A549 (cell line): Measurements from ENCODE around the gene REC8. TPM values are rescaled to one million over a fixed set of nuclear protein-coding genes. Genes with fewer than 3 reads are reported as not detected.

Experiments used
- ATAC-seq, 2 experiments: fragments of 200-7000 bp in 1 of 2; fragments of >200 bp in 1 of 2; cut with Nextera tagmentation in 1 of 2; cut with Tn5 transposase in 1 of 2; 3 replicates each; pipeline versions ENCODE4 v1.8.0 to v1.9.1; 2018 to 2020; ENCODE audit warnings: mild to moderate bottlenecking in 1 of 2, moderate library complexity in 1 of 2
- CTCF ChIA-PET: fragments of 300-600 bp; sonication (Branson Sonifier 250); formaldehyde crosslinking; extraction: SDS; loops from one replicate; lab custom pipeline; 2021; ENCODE audit warnings: antibody characterized with exemption, inconsistent platforms; lab: Yijun Ruan, JAX
- POLR2A ChIA-PET: fragments of 350-600 bp; formaldehyde crosslinking; extraction: SDS; loops from one replicate; lab custom pipeline; 2021; ENCODE audit warnings: antibody characterized with exemption, inconsistent platforms; lab: Yijun Ruan, JAX
- DNase-seq, 2 experiments: peaks; one replicate each; pipeline versions ENCODE4 v3.0.0 to v3.0.0-alpha.2; 2011 to 2016; ENCODE audit warnings: low read depth in 1 of 2, low spot score in 1 of 2
- FAIRE-seq: peaks from 2 replicates; lab custom pipeline; 2011; peaks lifted over from hg19 to GRCh38; lab: Jason Lieb, UNC
- H3K27ac ChIP-seq, 2 experiments: fragments of >200 bp; sonication (Bioruptor Twin); formaldehyde crosslinking; 3 replicates each; pipeline ENCODE4 v1.5.1; 2016 to 2017
- H3K4me1 ChIP-seq: fragments of >200 bp; sonication (Bioruptor Twin); formaldehyde crosslinking; 3 replicates; pipeline ENCODE4 v1.6.1; 2016
- H3K4me2 ChIP-seq: fragments of >200 bp; sonication (Bioruptor Twin); formaldehyde crosslinking; 3 replicates; pipeline ENCODE4 v1.6.1; 2016
- H3K4me3 ChIP-seq: fragments of >200 bp; sonication (Bioruptor Twin); formaldehyde crosslinking; 3 replicates; pipeline ENCODE4 v1.5.1; 2016
- H3K9me3 ChIP-seq: fragments of >200 bp; sonication (Bioruptor Twin); formaldehyde crosslinking; 3 replicates; pipeline ENCODE4 v1.6.1; 2016
- BHLHE40 ChIP-seq: IDR thresholded peaks from 2 replicates; pipeline ENCODE4 v1.6.1; 2012; ENCODE audit warnings: low read depth, low read length, inconsistent platforms
- CBX2 ChIP-seq: fragments of 200-600 bp; sonication (generic); IDR thresholded peaks from 2 replicates; pipeline ENCODE4 v1.6.1; 2016; ENCODE audit warnings: low read depth, mild to moderate bottlenecking, borderline replicate concordance
- CBX8 ChIP-seq: fragments of 200-600 bp; sonication (generic); IDR thresholded peaks from 2 replicates; pipeline ENCODE4 v1.6.1; 2016
- CHD4 ChIP-seq: fragments of 200-600 bp; sonication (generic); IDR thresholded peaks from 2 replicates; pipeline ENCODE4 v1.6.1; 2016; ENCODE audit warnings: antibody characterized with exemption, mild to moderate bottlenecking, borderline replicate concordance
- CTCF ChIP-seq: fragments of >200 bp; sonication (Bioruptor Twin); formaldehyde crosslinking; IDR thresholded peaks from 3 replicates; pipeline ENCODE4 v1.5.1; 2016
- E2F6 ChIP-seq: IDR thresholded peaks from 2 replicates; pipeline ENCODE4 v1.6.1; 2012; ENCODE audit warnings: low read depth, borderline replicate concordance
- ELK1 ChIP-seq: fragments of 150-350 bp; IDR thresholded peaks from 2 replicates; pipeline ENCODE4 v1.6.1; 2014; ENCODE audit warnings: low read depth, mild to moderate bottlenecking, low read length
- EP300 ChIP-seq, 2 experiments: fragments of >200 bp; sonication (Bioruptor Twin); formaldehyde crosslinking; IDR thresholded peaks; 2 replicates in 1 of 2; 3 replicates in 1 of 2; pipeline ENCODE4 v1.6.1; 2016 to 2017
- ESRRA ChIP-seq: fragments of 150-350 bp; IDR thresholded peaks from 2 replicates; pipeline ENCODE4 v1.6.1; 2014; ENCODE audit warnings: mild to moderate bottlenecking, low read length, borderline replicate concordance
- FOSB ChIP-seq: fragments of 250-450 bp; sonication (Bioruptor Pico); IDR thresholded peaks from 2 replicates; pipeline ENCODE4 v1.5.0; 2020; ENCODE audit warnings: mild to moderate bottlenecking, moderate library complexity
- FOSL2 ChIP-seq, 2 experiments: fragments of 450-650 bp in 1 of 2; fragments of >200 bp in 1 of 2; sonication (Bioruptor Twin) in 1 of 2; formaldehyde crosslinking; IDR thresholded peaks; 2 replicates each; pipeline versions ENCODE4 v1.5.0 to v1.6.1; 2016 to 2020; ENCODE audit warnings: mild to moderate bottlenecking in 1 of 2, moderate library complexity in 1 of 2
- HDAC2 ChIP-seq: fragments of 200-600 bp; sonication (generic); IDR thresholded peaks from 2 replicates; pipeline ENCODE4 v1.6.1; 2016
- HES2 ChIP-seq: fragments of >200 bp; sonication (Bioruptor Twin); formaldehyde crosslinking; IDR thresholded peaks from 2 replicates; pipeline ENCODE4 v1.6.1; 2016
- HOXB13 ChIP-seq: fragments of 250-450 bp; sonication (Bioruptor Pico); IDR thresholded peaks from 2 replicates; pipeline ENCODE4 v1.5.0; 2020; ENCODE audit warnings: low read depth, mild to moderate bottlenecking, moderate library complexity
- JUN ChIP-seq, 2 experiments: fragments of >200 bp; sonication (Bioruptor Twin); formaldehyde crosslinking; IDR thresholded peaks; 2 replicates in 1 of 2; 3 replicates in 1 of 2; pipeline ENCODE4 v1.6.1; 2016 to 2017
- JUNB ChIP-seq: fragments of >200 bp; sonication (Bioruptor Twin); formaldehyde crosslinking; IDR thresholded peaks from 2 replicates; pipeline ENCODE4 v1.6.1; 2016
- MAFK ChIP-seq: fragments of 450-650 bp; IDR thresholded peaks from 2 replicates; pipeline ENCODE4 v1.6.1; 2014; ENCODE audit not compliant: partially characterized antibody
- MAX ChIP-seq: IDR thresholded peaks from 2 replicates; pipeline ENCODE4 v1.6.1; 2012
- PHF8 ChIP-seq: fragments of 200-600 bp; sonication (generic); IDR thresholded peaks from 2 replicates; pipeline ENCODE4 v1.6.1; 2016; ENCODE audit warnings: low read depth, mild to moderate bottlenecking, antibody characterized with exemption, moderate library complexity, borderline replicate concordance
- POLR2A ChIP-seq: IDR thresholded peaks from 2 replicates; pipeline ENCODE4 v1.6.1; 2012; ENCODE audit warnings: mild to moderate bottlenecking, low read length
- RARB ChIP-seq: fragments of 250-450 bp; sonication (Bioruptor Pico); IDR thresholded peaks from 2 replicates; pipeline ENCODE4 v1.8.0; 2021; ENCODE audit warnings: mild to moderate bottlenecking, moderate library complexity
- RNF2 ChIP-seq: fragments of 200-600 bp; sonication (generic); IDR thresholded peaks from 2 replicates; pipeline ENCODE4 v1.6.1; 2016; ENCODE audit warnings: low read depth, mild to moderate bottlenecking, antibody characterized with exemption, moderate library complexity, borderline replicate concordance
- TFCP2L1 ChIP-seq: fragments of 250-450 bp; sonication (Bioruptor Pico); IDR thresholded peaks from 2 replicates; pipeline ENCODE4 v1.5.0; 2021; ENCODE audit warnings: mild to moderate bottlenecking
- TP53 ChIP-seq: fragments of 250-450 bp; sonication (Bioruptor Pico); IDR thresholded peaks from 2 replicates; pipeline ENCODE4 v1.5.0; 2021; ENCODE audit warnings: mild to moderate bottlenecking, moderate library complexity
- ZC3H11A ChIP-seq: fragments of 450-650 bp; IDR thresholded peaks from 2 replicates; pipeline ENCODE4 v1.6.1; 2014; ENCODE audit warnings: antibody characterized with exemption, mild to moderate bottlenecking
- ZSCAN20 ChIP-seq: fragments of 250-450 bp; sonication (Bioruptor Pico); IDR thresholded peaks from 2 replicates; pipeline ENCODE4 v1.8.0; 2022; ENCODE audit warnings: mild to moderate bottlenecking, moderate library complexity
- WGBS: methylation state at CpG from one replicate; pipeline ENCODE4 v1.1.6; 2017; ENCODE audit errors: missing lambda C conversion rate; 5-methylcytosine and 5-hydroxymethylcytosine counted together
- polyA plus RNA-seq, 4 experiments: library from polyadenylated mRNA; depleted of rRNA in 3 of 4; stranded (reverse); fragments of >200 nt; fragmentation: RNase III in 1 of 4; extraction: RNeasy Plus Mini Kit Qiagen cat#74134 plus additional on column Dnase treatment in 1 of 4; gene quantifications; 2 replicates in 3 of 4; 3 replicates in 1 of 4; pipeline ENCODE4 v1.2.3, GENCODE V29; 2011 to 2017

REC8 gene
- polyA plus RNA-seq, 2 of the 4 experiments (the other 2 are of a cell fraction): 1.9 to 4.2 TPM

- CTCF ChIA-PET: interaction anchor here (0.9 to 12.6 kb wide), 5 partner anchors 10 to 145 kb away, joined by 3 to 168 read pairs (median 3); partner anchors contain the start of genes EMC9 and IRF9
- TF ChIP-seq CTCF: no peak
- POLR2A ChIA-PET: interaction anchor here (1.5 to 2.1 kb wide), 2 partner anchors 9 to 62 kb away, joined by 3 to 6 read pairs; partner anchors contain the start of genes CHMP4A and IRF9
- FAIRE-seq: no peak
- DNase-seq: no peak
- Histone ChIP-seq H3K9me3 (no peaks in the 10 kb centered on the region), H3K27ac (no peak overlapping the region), H3K4me2 (no peak overlapping the region), H3K4me3 (no peak overlapping the region), H3K4me1 (peaks cover 6% of the 10 kb centered on the region; the same call in 2 of the 3 replicates)
- ATAC-seq: no peak
- WGBS: 91% methylated on average over 12 of the region's 16 CpGs
Measured at GRCh38 chr14:24151404-24152080, 20.3 kb upstream of the REC8 start.

GRCh38 chr14:24155100-24155499 lies 16.8 kb upstream of the REC8 start:
- no peaks in the 10 kb centered on the region for H3K9me3 ChIP-seq
- H3K4me3 ChIP-seq: no peak overlapping the region
- ChIA-PET CTCF (interaction anchor here (0.6 to 4.3 kb wide), 10 partner anchors 8 to 97 kb away, joined by 3 to 15 read pairs (median 3); partner anchors contain the start of genes PSME2 and RNF31), POLR2A (interaction anchor here (0.7 kb wide), 1 partner anchor 14 kb away, joined by 3 read pairs; the partner anchor contains the start of gene EMC9)
- FAIRE-seq: no peak
- no peak for DNase-seq
- no peak for ATAC-seq
- H3K4me2 ChIP-seq: no peak overlapping the region
- no peak overlapping the region for H3K27ac ChIP-seq
- no peak for TF ChIP-seq FOSL2 (IDR thresholded peaks at IDR 0.05)
- no peak for TF ChIP-seq FOSL2 (CRISPR knock-in tag; IDR thresholded peaks at IDR 0.05)
- no peak for TF ChIP-seq ZSCAN20
- no peak for TF ChIP-seq ZC3H11A
- TF ChIP-seq ESRRA: no peak
- no peak for TF ChIP-seq CBX8
- TF ChIP-seq FOSB (CRISPR knock-in tag): no peak
- no peak for TF ChIP-seq PHF8
- TF ChIP-seq TP53 (CRISPR knock-in tag): no peak
- no peak for TF ChIP-seq HOXB13 (CRISPR knock-in tag)
- TF ChIP-seq CBX2: no peak
- TF ChIP-seq ELK1: no peak
- TF ChIP-seq MAFK: no peak
- TF ChIP-seq RARB (CRISPR knock-in tag): no peak
- no peak for TF ChIP-seq HES2
- WGBS: 100% methylated on average over 10 of the region's 10 CpGs
- H3K4me1 ChIP-seq: peaks cover 5% of the 10 kb centered on the region; the same call in 2 of the 3 replicates

GRCh38 chr14:24156840-24157239 lies 15.0 kb upstream of the REC8 start:
- DNase-seq (no peak), FAIRE-seq (no peak), ATAC-seq (no peak)
- Histone ChIP-seq H3K4me1 (peaks cover 20% of the 10 kb centered on the region), H3K4me2 (no peak overlapping the region), H3K9me3 (no peaks in the 10 kb centered on the region), H3K27ac (no peak overlapping the region), H3K4me3 (no peak overlapping the region)
- CTCF ChIA-PET: interaction anchor here (0.9 to 4.3 kb wide), 3 partner anchors 11 to 48 kb away, joined by 3 to 15 read pairs (median 3); partner anchors contain the start of gene PSME2
- POLR2A ChIA-PET: interaction anchor here (0.9 kb wide), 1 partner anchor 10 kb away, joined by 3 read pairs; the partner anchor contains the start of gene PSME2
- TF ChIP-seq TP53 (CRISPR knock-in tag) (no peak), ZC3H11A (no peak), RNF2 (no peak), TFCP2L1 (no peak), HDAC2 (no peak), JUN (IDR thresholded peaks at IDR 0.05) (no peak), E2F6 (no peak), EP300 (IDR thresholded peaks at IDR 0.05) (no peak), MAFK (no peak), RARB (CRISPR knock-in tag) (no peak), BHLHE40 (no peak), JUNB (no peak), CHD4 (no peak), HES2 (no peak), POLR2A (no peak), MAX (no peak)
- whole genome bisulfite sequencing: 93% methylated on average over 1 of the region's 1 CpG
